ENCODE results near the gene CHML.

DNA sequence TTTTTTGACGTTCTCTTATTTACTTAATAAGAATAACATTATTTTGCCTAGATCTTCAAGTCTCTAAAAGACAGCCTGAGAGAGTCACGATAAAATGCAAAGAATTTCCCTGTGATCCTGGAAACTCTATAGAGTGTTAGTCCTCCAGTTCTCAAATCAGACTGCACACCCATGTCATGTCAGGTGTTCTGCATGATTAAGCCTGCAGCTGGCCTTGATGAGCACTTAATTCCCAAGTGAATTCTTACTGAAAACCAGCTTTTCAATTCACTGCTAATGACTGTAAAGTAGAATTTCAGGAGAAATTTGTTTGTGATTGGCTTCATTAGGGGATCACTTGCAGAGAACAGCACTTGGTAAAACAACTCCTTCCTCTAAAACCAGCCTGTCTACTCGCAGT, 41.9 kb downstream of the CHML start:
- TF ChIP-seq, protein P1, sequence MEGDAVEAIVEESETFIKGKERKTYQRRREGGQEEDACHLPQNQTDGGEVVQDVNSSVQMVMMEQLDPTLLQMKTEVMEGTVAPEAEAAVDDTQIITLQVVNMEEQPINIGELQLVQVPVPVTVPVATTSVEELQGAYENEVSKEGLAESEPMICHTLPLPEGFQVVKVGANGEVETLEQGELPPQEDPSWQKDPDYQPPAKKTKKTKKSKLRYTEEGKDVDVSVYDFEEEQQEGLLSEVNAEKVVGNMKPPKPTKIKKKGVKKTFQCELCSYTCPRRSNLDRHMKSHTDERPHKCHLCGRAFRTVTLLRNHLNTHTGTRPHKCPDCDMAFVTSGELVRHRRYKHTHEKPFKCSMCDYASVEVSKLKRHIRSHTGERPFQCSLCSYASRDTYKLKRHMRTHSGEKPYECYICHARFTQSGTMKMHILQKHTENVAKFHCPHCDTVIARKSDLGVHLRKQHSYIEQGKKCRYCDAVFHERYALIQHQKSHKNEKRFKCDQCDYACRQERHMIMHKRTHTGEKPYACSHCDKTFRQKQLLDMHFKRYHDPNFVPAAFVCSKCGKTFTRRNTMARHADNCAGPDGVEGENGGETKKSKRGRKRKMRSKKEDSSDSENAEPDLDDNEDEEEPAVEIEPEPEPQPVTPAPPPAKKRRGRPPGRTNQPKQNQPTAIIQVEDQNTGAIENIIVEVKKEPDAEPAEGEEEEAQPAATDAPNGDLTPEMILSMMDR (IDR thresholded peaks at IDR 0.05) = no peak
- no peak for TF ChIP-seq POLR2AphosphoS5 (IDR thresholded peaks at IDR 0.05; ENCODE audit: insufficient read depth in 1 of 2, low read depth in 1 of 2)

All from vagina (tissue), 2 donors.